ENCODE data around the gene ATG7.

The ATG7 gene

GRCh38 chr3:11386465-11387113, 114.4 kb downstream of the ATG7 start:
- H3K4me1 ChIP-seq (ENCODE audit: low read length), result no peaks in the 10 kb centered on the region
- H4K20me1 ChIP-seq (ENCODE audit: insufficient read depth, low read length), result no peaks in the 10 kb centered on the region
- H3K27ac ChIP-seq (ENCODE audit: low read length), result no peak overlapping the region
- no peak overlapping the region for H3K4me3 ChIP-seq (ENCODE audit: low read length)
- DNase-seq, result no peak
- no peak overlapping the region for H3K9ac ChIP-seq (ENCODE audit: low read length)
- no peaks in the 10 kb centered on the region for H3K79me2 ChIP-seq (ENCODE audit: low read length)
- H3K27me3 ChIP-seq (replicated peaks; ENCODE audit: insufficient read depth, low read length), result no peaks in the 10 kb centered on the region
- TF ChIP-seq EZH2 (optimal IDR thresholded peaks at IDR 0.05; ENCODE audit: low read depth, low read length) (no peak), CTCF (IDR thresholded peaks at IDR 0.05; ENCODE audit: low read length) (no peak), EZH2phosphoT487 (IDR thresholded peaks at IDR 0.05; ENCODE audit: low read length) (no peak)
- no peaks in the 10 kb centered on the region for H3F3A ChIP-seq (ENCODE audit: insufficient read depth, low read length)
- no peaks in the 10 kb centered on the region for H3K9me3 ChIP-seq (replicated peaks; ENCODE audit: insufficient read depth, low read length)
- H3K9me2 ChIP-seq (replicated peaks; ENCODE audit: insufficient read depth, low read length), result no peaks in the 10 kb centered on the region
- no peak overlapping the region for H3K4me2 ChIP-seq (ENCODE audit: low read depth, low read length)
- H2AFZ ChIP-seq (ENCODE audit: low read length), result no peak overlapping the region
- H3K36me3 ChIP-seq (replicated peaks; ENCODE audit: insufficient read depth, low read length), result no peaks in the 10 kb centered on the region

- Histone ChIP-seq H3K4me3 (ENCODE audit: low read length) (no peak overlapping the region), H3K9me2 (replicated peaks; ENCODE audit: insufficient read depth, low read length) (no peaks in the 10 kb centered on the region), H2AFZ (ENCODE audit: low read length) (no peak overlapping the region), H3K36me3 (replicated peaks; ENCODE audit: insufficient read depth, low read length) (no peaks in the 10 kb centered on the region), H3K27ac (ENCODE audit: low read length) (no peak overlapping the region), H3F3A (ENCODE audit: insufficient read depth, low read length) (no peaks in the 10 kb centered on the region), H3K9me3 (replicated peaks; ENCODE audit: insufficient read depth, low read length) (no peaks in the 10 kb centered on the region), H4K20me1 (ENCODE audit: insufficient read depth, low read length) (no peaks in the 10 kb centered on the region), H3K27me3 (replicated peaks; ENCODE audit: insufficient read depth, low read length) (no peaks in the 10 kb centered on the region), H3K79me2 (ENCODE audit: low read length) (no peaks in the 10 kb centered on the region), H3K4me1 (ENCODE audit: low read length) (no peaks in the 10 kb centered on the region), H3K4me2 (ENCODE audit: low read depth, low read length) (no peak overlapping the region), H3K9ac (ENCODE audit: low read length) (no peak overlapping the region)
- no peak for DNase-seq
- TF ChIP-seq CTCF (IDR thresholded peaks at IDR 0.05; ENCODE audit: low read length), result no peak
- TF ChIP-seq EZH2 (optimal IDR thresholded peaks at IDR 0.05; ENCODE audit: low read depth, low read length), result no peak
- TF ChIP-seq EZH2phosphoT487 (IDR thresholded peaks at IDR 0.05; ENCODE audit: low read length), result no peak
Measured at GRCh38 chr3:11389386-11390268, 117.4 kb downstream of the ATG7 start.

GRCh38 chr3:11390411-11391131, 118.4 kb downstream of the ATG7 start:
- H3F3A ChIP-seq (ENCODE audit: insufficient read depth, low read length), result no peaks in the 10 kb centered on the region
- H3K9me3 ChIP-seq (replicated peaks; ENCODE audit: insufficient read depth, low read length), result no peaks in the 10 kb centered on the region
- no peak overlapping the region for H3K9ac ChIP-seq (ENCODE audit: low read length)
- no peaks in the 10 kb centered on the region for H3K9me2 ChIP-seq (replicated peaks; ENCODE audit: insufficient read depth, low read length)
- no peak overlapping the region for H3K27ac ChIP-seq (ENCODE audit: low read length)
- no peaks in the 10 kb centered on the region for H3K79me2 ChIP-seq (ENCODE audit: low read length)
- TF ChIP-seq CTCF (IDR thresholded peaks at IDR 0.05; ENCODE audit: low read length) (no peak), EZH2 (optimal IDR thresholded peaks at IDR 0.05; ENCODE audit: low read depth, low read length) (no peak), EZH2phosphoT487 (IDR thresholded peaks at IDR 0.05; ENCODE audit: low read length) (no peak)
- H3K27me3 ChIP-seq (replicated peaks; ENCODE audit: insufficient read depth, low read length), result no peaks in the 10 kb centered on the region
- DNase-seq, result no peak
- H3K4me2 ChIP-seq (ENCODE audit: low read depth, low read length), result no peak overlapping the region
- H2AFZ ChIP-seq (ENCODE audit: low read length), result no peak overlapping the region
- H3K4me3 ChIP-seq (ENCODE audit: low read length), result no peak overlapping the region
- no peaks in the 10 kb centered on the region for H3K4me1 ChIP-seq (ENCODE audit: low read length)
- H3K36me3 ChIP-seq (replicated peaks; ENCODE audit: insufficient read depth, low read length), result no peaks in the 10 kb centered on the region
- H4K20me1 ChIP-seq (ENCODE audit: insufficient read depth, low read length), result no peaks in the 10 kb centered on the region

Measured in MM.1S (cell line).